Neural progenitor cell (in vitro differentiated cells): ENCODE data around the gene CWF19L1. TPM values are rescaled to one million over a fixed set of nuclear protein-coding genes. Genes with fewer than 3 reads are reported as not detected.

Experiments used
- DNase-seq: peaks from one replicate; pipeline ENCODE4 v3.0.0-alpha.2; 2016; ENCODE audit warnings: low spot score
- H2AFZ ChIP-seq: fragments of 200-600 bp; sonication (generic); replicated peaks from 2 replicates; pipeline ENCODE4 v1.6.1; 2016; ENCODE audit warnings: antibody characterized with exemption
- H3F3A ChIP-seq: fragments of 200-600 bp; sonication (generic); 2 replicates; pipeline ENCODE4 v1.6.1; 2016; ENCODE audit warnings: antibody characterized with exemption, low read depth
- H3K27ac ChIP-seq: fragments of 200-600 bp; sonication (generic); 2 replicates; pipeline ENCODE4 v1.5.1; 2016; ENCODE audit warnings: mild to moderate bottlenecking
- H3K27me3 ChIP-seq: fragments of 200-600 bp; sonication (generic); 2 replicates; pipeline ENCODE4 v1.6.1; 2016; ENCODE audit warnings: mild to moderate bottlenecking, moderate library complexity
- H3K36me3 ChIP-seq: fragments of 200-600 bp; sonication (generic); 2 replicates; pipeline ENCODE4 v1.5.1; 2016
- H3K4me1 ChIP-seq: fragments of 200-600 bp; sonication (generic); 2 replicates; pipeline ENCODE4 v1.6.1; 2016; ENCODE audit warnings: mixed run types
- H3K4me2 ChIP-seq: fragments of 200-600 bp; sonication (generic); 2 replicates; pipeline ENCODE4 v1.6.1; 2016
- H3K4me3 ChIP-seq: fragments of 200-600 bp; sonication (generic); 2 replicates; pipeline ENCODE4 v1.5.1; 2016
- H3K79me2 ChIP-seq: fragments of 200-600 bp; sonication (generic); 2 replicates; pipeline ENCODE4 v1.6.1; 2016; ENCODE audit warnings: low read depth
- H3K9ac ChIP-seq: fragments of 200-600 bp; sonication (generic); 2 replicates; pipeline ENCODE4 v1.6.1; 2016
- H3K9me3 ChIP-seq: fragments of 200-600 bp; sonication (generic); 2 replicates; pipeline ENCODE4 v1.5.1; 2016; ENCODE audit warnings: low read depth
- H4K20me1 ChIP-seq: fragments of 200-600 bp; sonication (generic); 2 replicates; pipeline ENCODE4 v1.6.1; 2016; ENCODE audit warnings: low read depth
- H3K27ac Mint-ChIP-seq: 3 replicates; pipeline ENCODE4 v1.8.0; 2021; ENCODE audit warnings: mixed read lengths
- H3K27me3 Mint-ChIP-seq: 2 replicates; pipeline ENCODE4 v1.8.0; 2022; ENCODE audit warnings: low read depth, mild to moderate bottlenecking, inconsistent platforms, moderate library complexity, mixed read lengths; ENCODE audit not compliant: insufficient read depth
- H3K36me3 Mint-ChIP-seq: 3 replicates; pipeline ENCODE4 v1.8.0; 2021; ENCODE audit warnings: mixed read lengths
- H3K4me1 Mint-ChIP-seq: 3 replicates; pipeline ENCODE4 v1.8.0; 2021; ENCODE audit warnings: mixed read lengths
- H3K4me3 Mint-ChIP-seq: 3 replicates; pipeline ENCODE4 v1.8.0; 2021; ENCODE audit warnings: mild to moderate bottlenecking, moderate library complexity, mixed read lengths
- H3K9me3 Mint-ChIP-seq: 3 replicates; pipeline ENCODE4 v1.8.0; 2020; ENCODE audit warnings: mixed read lengths
- CTCF ChIP-seq: fragments of 200-600 bp; sonication (generic); IDR thresholded peaks from 2 replicates; pipeline ENCODE4 v1.5.1; 2017; ENCODE audit warnings: antibody characterized with exemption, mild to moderate bottlenecking
- EZH2 ChIP-seq: fragments of 200-600 bp; sonication (generic); IDR thresholded peaks from 2 replicates; pipeline ENCODE4 v1.6.1; 2017; ENCODE audit warnings: antibody characterized with exemption, mild to moderate bottlenecking, moderate library complexity
- EZH2phosphoT487 ChIP-seq: fragments of 200-600 bp; sonication (generic); IDR thresholded peaks from 2 replicates; pipeline ENCODE4 v1.6.1; 2017; ENCODE audit warnings: antibody characterized with exemption
- total RNA-seq: library from RNA; depleted of rRNA; stranded (reverse); fragments of >200 nt; gene quantifications from 2 replicates; pipeline ENCODE4 v1.2.3, GENCODE V29; 2015; ENCODE audit warnings: low replicate concordance

Gene CWF19L1
- total RNA-seq, 1 donor from 2014 or later, result 35.5 TPM

- Histone ChIP-seq H3K9me3 (no peaks in the 10 kb centered on the region), H3K27me3 (peaks cover 57% of the 10 kb centered on the region), H3K27ac (no peak overlapping the region), H3K9ac (no peak overlapping the region), H2AFZ (no peak overlapping the region), H3K4me3 (no peak overlapping the region), H3F3A (no peaks in the 10 kb centered on the region), H3K36me3 (no peaks in the 10 kb centered on the region), H3K4me2 (no peak overlapping the region), H4K20me1 (no peaks in the 10 kb centered on the region), H3K79me2 (no peaks in the 10 kb centered on the region), H3K4me1 (no peaks in the 10 kb centered on the region)
- no peak overlapping the region for H3K27ac Mint-ChIP-seq
- TF ChIP-seq EZH2phosphoT487 (no peak), CTCF (no peak), EZH2 (no peak)
- DNase-seq, result no peak
- H3K36me3 Mint-ChIP-seq, result no peaks in the 10 kb centered on the region
- no peak overlapping the region for H3K4me3 Mint-ChIP-seq
- no peaks in the 10 kb centered on the region for H3K9me3 Mint-ChIP-seq
- no peaks in the 10 kb centered on the region for H3K4me1 Mint-ChIP-seq
- H3K27me3 Mint-ChIP-seq, result peaks cover 4% of the 10 kb centered on the region
These were observed 40.2 kb upstream of the CWF19L1 start for GRCh38 chr10:100307684-100308083.

- no peak overlapping the region for H3K27ac ChIP-seq
- H3F3A ChIP-seq, result no peaks in the 10 kb centered on the region
- no peaks in the 10 kb centered on the region for H3K36me3 Mint-ChIP-seq
- no peaks in the 10 kb centered on the region for H3K4me1 ChIP-seq
- TF ChIP-seq CTCF (no peak), EZH2 (no peak), EZH2phosphoT487 (no peak)
- peaks cover 49% of the 10 kb centered on the region for H3K27me3 ChIP-seq
- no peak overlapping the region for H3K4me3 ChIP-seq
- H3K4me2 ChIP-seq, result no peak overlapping the region
- no peak for DNase-seq
- H3K27me3 Mint-ChIP-seq, result peaks cover 6% of the 10 kb centered on the region
- no peak overlapping the region for H3K4me3 Mint-ChIP-seq
- H3K4me1 Mint-ChIP-seq, result peaks cover 3% of the 10 kb centered on the region
- no peaks in the 10 kb centered on the region for H3K36me3 ChIP-seq
- no peaks in the 10 kb centered on the region for H3K79me2 ChIP-seq
- H3K9ac ChIP-seq, result no peak overlapping the region
- H3K9me3 Mint-ChIP-seq, result no peaks in the 10 kb centered on the region
- H4K20me1 ChIP-seq, result no peaks in the 10 kb centered on the region
- no peak overlapping the region for H2AFZ ChIP-seq
- no peak overlapping the region for H3K27ac Mint-ChIP-seq
- H3K9me3 ChIP-seq, result no peaks in the 10 kb centered on the region
These were observed 39.4 kb upstream of the CWF19L1 start for GRCh38 chr10:100306861-100307260.

GRCh38 chr10:100304414-100304813, 37.0 kb upstream of the CWF19L1 start:
- Mint-ChIP-seq H3K36me3 (peaks cover 3% of the 10 kb centered on the region), H3K27me3 (peaks cover 11% of the 10 kb centered on the region), H3K9me3 (peaks cover 13% of the 10 kb centered on the region), H3K4me1 (peaks cover 23% of the 10 kb centered on the region), H3K4me3 (no peak overlapping the region), H3K27ac (no peak overlapping the region)
- DNase-seq, result no peak
- TF ChIP-seq EZH2, result no peak
- no peak for TF ChIP-seq EZH2phosphoT487
- TF ChIP-seq CTCF, result no peak
- Histone ChIP-seq H3K4me1 (no peaks in the 10 kb centered on the region), H3K4me2 (no peak overlapping the region), H3K79me2 (no peaks in the 10 kb centered on the region), H4K20me1 (no peaks in the 10 kb centered on the region), H3K9ac (no peak overlapping the region), H3K36me3 (no peaks in the 10 kb centered on the region), H3K27ac (no peak overlapping the region), H2AFZ (no peak overlapping the region), H3K4me3 (no peak overlapping the region), H3K27me3 (peaks cover 26% of the 10 kb centered on the region), H3K9me3 (no peaks in the 10 kb centered on the region), H3F3A (no peaks in the 10 kb centered on the region)
